ENCODE data around the gene AK5. TPM values are rescaled to one million over a fixed set of nuclear protein-coding genes. Genes with fewer than 3 reads are reported as not detected.

Gene AK5
- total RNA-seq, 1 experiment from 2014 or later: 3.0 TPM

- TF ChIP-seq SIN3A (IDR thresholded peaks at IDR 0.05; ENCODE audit: borderline replicate concordance, insufficient read depth, low read depth, low read length) (no peak), TCF7L2 (IDR thresholded peaks at IDR 0.05; ENCODE audit: low read depth, low read length) (no peak), CTCF (IDR thresholded peaks at IDR 0.05) (no peak), POLR2AphosphoS5 (IDR thresholded peaks at IDR 0.05; ENCODE audit: low read depth, low read length) (no peak)
- TF ChIP-seq, protein P1, sequence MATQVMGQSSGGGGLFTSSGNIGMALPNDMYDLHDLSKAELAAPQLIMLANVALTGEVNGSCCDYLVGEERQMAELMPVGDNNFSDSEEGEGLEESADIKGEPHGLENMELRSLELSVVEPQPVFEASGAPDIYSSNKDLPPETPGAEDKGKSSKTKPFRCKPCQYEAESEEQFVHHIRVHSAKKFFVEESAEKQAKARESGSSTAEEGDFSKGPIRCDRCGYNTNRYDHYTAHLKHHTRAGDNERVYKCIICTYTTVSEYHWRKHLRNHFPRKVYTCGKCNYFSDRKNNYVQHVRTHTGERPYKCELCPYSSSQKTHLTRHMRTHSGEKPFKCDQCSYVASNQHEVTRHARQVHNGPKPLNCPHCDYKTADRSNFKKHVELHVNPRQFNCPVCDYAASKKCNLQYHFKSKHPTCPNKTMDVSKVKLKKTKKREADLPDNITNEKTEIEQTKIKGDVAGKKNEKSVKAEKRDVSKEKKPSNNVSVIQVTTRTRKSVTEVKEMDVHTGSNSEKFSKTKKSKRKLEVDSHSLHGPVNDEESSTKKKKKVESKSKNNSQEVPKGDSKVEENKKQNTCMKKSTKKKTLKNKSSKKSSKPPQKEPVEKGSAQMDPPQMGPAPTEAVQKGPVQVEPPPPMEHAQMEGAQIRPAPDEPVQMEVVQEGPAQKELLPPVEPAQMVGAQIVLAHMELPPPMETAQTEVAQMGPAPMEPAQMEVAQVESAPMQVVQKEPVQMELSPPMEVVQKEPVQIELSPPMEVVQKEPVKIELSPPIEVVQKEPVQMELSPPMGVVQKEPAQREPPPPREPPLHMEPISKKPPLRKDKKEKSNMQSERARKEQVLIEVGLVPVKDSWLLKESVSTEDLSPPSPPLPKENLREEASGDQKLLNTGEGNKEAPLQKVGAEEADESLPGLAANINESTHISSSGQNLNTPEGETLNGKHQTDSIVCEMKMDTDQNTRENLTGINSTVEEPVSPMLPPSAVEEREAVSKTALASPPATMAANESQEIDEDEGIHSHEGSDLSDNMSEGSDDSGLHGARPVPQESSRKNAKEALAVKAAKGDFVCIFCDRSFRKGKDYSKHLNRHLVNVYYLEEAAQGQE (IDR thresholded peaks at IDR 0.05; ENCODE audit: insufficient read depth in 1 of 2, low read depth in 2 of 2, low read length in 1 of 2): no peak
- ATAC-seq (no peak), DNase-seq (ENCODE audit: low read depth, low spot score) (no peak)
- H3K27ac ChIP-seq (ENCODE audit: low read length): no peak overlapping the region
- no peaks in the 10 kb centered on the region for H3K36me3 ChIP-seq (ENCODE audit: control insufficient read depth, insufficient read depth, low read length)
- no peaks in the 10 kb centered on the region for H3K4me1 ChIP-seq (ENCODE audit: control insufficient read depth, insufficient read depth, low read length)
- no peaks in the 10 kb centered on the region for H3K27me3 ChIP-seq (ENCODE audit: control insufficient read depth, insufficient read depth, low read length)
- intact Hi-C loops (cut with micrococcal nuclease; ENCODE audit: unreplicated experiment): no loop called here
- in situ Hi-C loops (cut with HindIII; ENCODE audit: low pct_unique_long_range_greater_than_20kb, low sequenced_read_pairs): no loop called here
- H3K4me3 ChIP-seq (ENCODE audit: low read depth in 2 of 2, low read length in 2 of 2): no peak overlapping the region
- no peaks in the 10 kb centered on the region for H3K9me3 ChIP-seq (ENCODE audit: control insufficient read depth, insufficient read depth, low read depth, low read length)
- ChIA-PET POLR2A (no interaction called here), CTCF (no interaction called here)
- BruUV-seq (replicated peaks): no TSS peak
Observed at GRCh38 chr1:77459881-77460280, 178.1 kb downstream of the AK5 start.

DNA sequence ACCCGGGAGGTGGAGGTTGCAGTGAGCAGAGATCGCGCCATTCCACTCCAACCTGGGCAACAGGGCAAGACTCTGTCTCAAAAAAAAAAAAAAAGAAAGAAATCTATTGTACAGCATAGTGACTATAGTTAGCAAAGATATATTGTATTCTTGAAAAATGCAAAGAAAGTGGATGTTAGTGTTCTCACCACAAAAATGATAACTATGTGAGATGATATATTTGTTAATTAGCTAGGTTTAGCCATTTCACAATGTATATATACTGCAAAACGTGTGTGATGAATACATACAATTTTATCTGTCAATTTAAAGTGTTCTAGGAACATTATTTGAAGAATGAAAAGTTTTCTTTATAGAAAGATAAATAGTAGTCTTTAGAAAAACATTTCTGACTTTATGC lies 179.9 kb downstream of the AK5 start:
- no peak for DNase-seq (ENCODE audit: low read depth, low spot score)
- intact Hi-C loops (cut with micrococcal nuclease; ENCODE audit: unreplicated experiment): no loop called here
- BruUV-seq (replicated peaks): no TSS peak
- no peaks in the 10 kb centered on the region for H3K36me3 ChIP-seq (ENCODE audit: control insufficient read depth, insufficient read depth, low read length)
- H3K27ac ChIP-seq (ENCODE audit: low read length): no peak overlapping the region
- in situ Hi-C loops (cut with HindIII; ENCODE audit: low pct_unique_long_range_greater_than_20kb, low sequenced_read_pairs): no loop called here
- no peaks in the 10 kb centered on the region for H3K9me3 ChIP-seq (ENCODE audit: control insufficient read depth, insufficient read depth, low read depth, low read length)
- H3K4me3 ChIP-seq (ENCODE audit: low read depth in 2 of 2, low read length in 2 of 2): no peak overlapping the region
- ATAC-seq: no peak
- TF ChIP-seq SIN3A (IDR thresholded peaks at IDR 0.05; ENCODE audit: borderline replicate concordance, insufficient read depth, low read depth, low read length) (no peak), CTCF (IDR thresholded peaks at IDR 0.05) (no peak), TCF7L2 (IDR thresholded peaks at IDR 0.05; ENCODE audit: low read depth, low read length) (no peak), POLR2AphosphoS5 (IDR thresholded peaks at IDR 0.05; ENCODE audit: low read depth, low read length) (no peak)
- TF ChIP-seq, protein P1 (IDR thresholded peaks at IDR 0.05; ENCODE audit: insufficient read depth in 1 of 2, low read depth in 2 of 2, low read length in 1 of 2): no peak
- H3K27me3 ChIP-seq (ENCODE audit: control insufficient read depth, insufficient read depth, low read length): no peaks in the 10 kb centered on the region
- ChIA-PET CTCF (interaction anchor here (0.6 kb wide), 1 partner anchor 54 kb away, joined by 6 read pairs; no protein-coding TSS in a partner anchor), POLR2A (no interaction called here)
- H3K4me1 ChIP-seq (ENCODE audit: control insufficient read depth, insufficient read depth, low read length): no peaks in the 10 kb centered on the region
